GM19023 (cell line): ENCODE measurements around the gene CFAP57.

Source experiments
- ATAC-seq: cut with Tn5 transposase; IDR thresholded peaks from one replicate; pipeline ENCODE4 v1.9.1; 2021; ENCODE audit warnings: mild to moderate bottlenecking, moderate library complexity; ENCODE audit not compliant: unreplicated experiment

The CFAP57 gene

GRCh38 chr1:43293896-43294760, 122.0 kb downstream of the CFAP57 start:
- ATAC-seq: no peak

- no peak for ATAC-seq
Observed at GRCh38 chr1:43294761-43295160, 122.6 kb downstream of the CFAP57 start.

GRCh38 chr1:43296207-43296606, 124.1 kb downstream of the CFAP57 start:
- no peak for ATAC-seq

GRCh38 chr1:43298055-43298454, 125.9 kb downstream of the CFAP57 start:
- no peak for ATAC-seq

- ATAC-seq: no peak
Observed at GRCh38 chr1:43299101-43299500, 127.0 kb downstream of the CFAP57 start.

- ATAC-seq: no peak
Observed at GRCh38 chr1:43300378-43301094, 128.4 kb downstream of the CFAP57 start, which contains the start of gene TIE1. TIE1 (plus strand) TSS chr1:43300982; CDS start chr1:43301072, 90 bp downstream.

GRCh38 chr1:43302201-43302600, 130.1 kb downstream of the CFAP57 start:
- ATAC-seq: no peak

GRCh38 chr1:43302721-43303470, 130.8 kb downstream of the CFAP57 start:
- no peak for ATAC-seq

- ATAC-seq: no peak
Observed at GRCh38 chr1:43303471-43304313, 131.6 kb downstream of the CFAP57 start.
